Trophoblast cell (in vitro differentiated cells and primary cell): ENCODE results near the gene TAC3.

Experiments used
- DNase-seq, 2 donors: peaks; one replicate each; pipeline ENCODE4 v3.0.0-alpha.2; 2016
- H2AFZ ChIP-seq: 2 replicates; pipeline ENCODE4 v1.6.1; 2013; ENCODE audit warnings: low read length, moderate library complexity, mild to moderate bottlenecking; ENCODE audit not compliant: insufficient read depth, poor library complexity
- H2AK5ac ChIP-seq: 2 replicates; pipeline ENCODE4 v1.6.1; 2013; ENCODE audit warnings: mild to moderate bottlenecking, low read length
- H2BK120ac ChIP-seq: 2 replicates; pipeline ENCODE4 v1.6.1; 2013; ENCODE audit warnings: low read length, mild to moderate bottlenecking, moderate library complexity; ENCODE audit not compliant: insufficient read depth, poor library complexity
- H2BK12ac ChIP-seq: 2 replicates; pipeline ENCODE4 v1.6.1; 2013; ENCODE audit warnings: mild to moderate bottlenecking, low read length, moderate library complexity
- H2BK5ac ChIP-seq: 2 replicates; pipeline ENCODE4 v1.6.1; 2013; ENCODE audit warnings: low read length, low read depth, moderate library complexity, mild to moderate bottlenecking; ENCODE audit not compliant: poor library complexity
- H3K14ac ChIP-seq: 2 replicates; pipeline ENCODE4 v1.6.1; 2013; ENCODE audit warnings: mild to moderate bottlenecking, low read length
- H3K18ac ChIP-seq: 2 replicates; pipeline ENCODE4 v1.6.1; 2013; ENCODE audit warnings: mild to moderate bottlenecking, low read length
- H3K23ac ChIP-seq: 2 replicates; pipeline ENCODE4 v1.6.1; 2013; ENCODE audit warnings: low read length
- H3K27ac ChIP-seq: 2 replicates; pipeline ENCODE4 v1.5.1; 2013; ENCODE audit warnings: low read depth, mild to moderate bottlenecking, inconsistent platforms, low read length, moderate library complexity
- H3K27me3 ChIP-seq: 2 replicates; pipeline ENCODE4 v1.6.1; 2013; ENCODE audit warnings: inconsistent platforms, mild to moderate bottlenecking, low read length, moderate library complexity; ENCODE audit not compliant: insufficient read depth
- H3K36me3 ChIP-seq, 2 experiments: 1 replicate in 1 of 2; 2 replicates in 1 of 2; pipeline ENCODE4 v1.6.1; 2013; ENCODE audit warnings: low read length in 2 of 2, mild to moderate bottlenecking in 2 of 2, moderate library complexity in 1 of 2; ENCODE audit not compliant: insufficient read depth in 2 of 2, control insufficient read depth in 1 of 2
- H3K4ac ChIP-seq: 2 replicates; pipeline ENCODE4 v1.6.1; 2013; ENCODE audit warnings: low read depth, mild to moderate bottlenecking, low read length, moderate library complexity
- H3K4me1 ChIP-seq, 2 experiments: 1 replicate in 1 of 2; 2 replicates in 1 of 2; pipeline ENCODE4 v1.6.1; 2013; ENCODE audit warnings: low read length in 2 of 2, mild to moderate bottlenecking in 2 of 2, moderate library complexity in 1 of 2; ENCODE audit not compliant: insufficient read depth in 2 of 2, control insufficient read depth in 1 of 2
- H3K4me2 ChIP-seq: 2 replicates; pipeline ENCODE4 v1.6.1; 2013; ENCODE audit warnings: inconsistent platforms, mild to moderate bottlenecking, low read length, moderate library complexity
- H3K4me3 ChIP-seq: 2 replicates; pipeline ENCODE4 v1.5.1; 2013; ENCODE audit warnings: mild to moderate bottlenecking, low read depth, low read length, inconsistent platforms
- H3K79me1 ChIP-seq: one replicate; pipeline ENCODE4 v1.6.1; 2013; ENCODE audit warnings: low read length
- H3K79me2 ChIP-seq: 2 replicates; pipeline ENCODE4 v1.6.1; 2013; ENCODE audit warnings: low read length, mild to moderate bottlenecking; ENCODE audit not compliant: control insufficient read depth, insufficient read depth, poor library complexity
- H3K9ac ChIP-seq: 2 replicates; pipeline ENCODE4 v1.6.1; 2013; ENCODE audit warnings: mild to moderate bottlenecking, low read length
- H3K9me3 ChIP-seq: 2 replicates; pipeline ENCODE4 v1.6.1; 2013; ENCODE audit warnings: low read depth, mild to moderate bottlenecking, control low read depth, inconsistent platforms, low read length; ENCODE audit not compliant: insufficient read depth
- H4K12ac ChIP-seq: 2 replicates; pipeline ENCODE4 v1.6.1; 2013; ENCODE audit warnings: low read depth, mild to moderate bottlenecking, low read length, moderate library complexity
- H4K8ac ChIP-seq: 2 replicates; pipeline ENCODE4 v1.6.1; 2013; ENCODE audit warnings: low read depth, mild to moderate bottlenecking, low read length, moderate library complexity
- H4K91ac ChIP-seq: one replicate; pipeline ENCODE4 v1.6.1; 2013; ENCODE audit warnings: low read depth, mild to moderate bottlenecking, low read length, moderate library complexity
- WGBS: extraction: QIAGEN DNeasy Blood & Tissue Kit; methylation state at CpG from one replicate; pipeline ENCODE4 v1.1.7; 2013; ENCODE audit warnings: missing lambda C conversion rate; ENCODE audit not compliant: insufficient read length, insufficient coverage; ENCODE audit errors: extremely low coverage; 5-methylcytosine and 5-hydroxymethylcytosine counted together

TAC3 gene

GRCh38 chr12:57029457-57029856 lies 13.1 kb upstream of the TAC3 start:
- H4K12ac ChIP-seq = no peak overlapping the region
- H4K91ac ChIP-seq = no peak overlapping the region
- H2BK120ac ChIP-seq = no peak overlapping the region
- H2BK5ac ChIP-seq = no peak overlapping the region
- H3K9me3 ChIP-seq = no peaks in the 10 kb centered on the region
- no peak overlapping the region for H3K23ac ChIP-seq
- no peak overlapping the region for H3K18ac ChIP-seq
- H3K27ac ChIP-seq = no peak overlapping the region
- no peaks in the 10 kb centered on the region for H3K27me3 ChIP-seq
- no peak overlapping the region for H3K4ac ChIP-seq
- no peak overlapping the region for H2AK5ac ChIP-seq
- H3K79me2 ChIP-seq = no peaks in the 10 kb centered on the region
- H3K36me3 ChIP-seq = no peaks in the 10 kb centered on the region
- no peak overlapping the region for H4K8ac ChIP-seq
- H3K4me2 ChIP-seq = no peak overlapping the region
- no peak overlapping the region for H3K4me3 ChIP-seq
- H3K14ac ChIP-seq = no peak overlapping the region
- H2BK12ac ChIP-seq = no peak overlapping the region
- H2AFZ ChIP-seq = no peak overlapping the region
- peaks cover 1% of the 10 kb centered on the region for H3K79me1 ChIP-seq
- H3K9ac ChIP-seq = no peak overlapping the region
- no CpG with 5 or more reads among the region's 7 CpGs for WGBS
- no peaks in the 10 kb centered on the region for H3K4me1 ChIP-seq
- DNase-seq = no peak

GRCh38 chr12:57027805-57028153 lies 11.4 kb upstream of the TAC3 start:
- Histone ChIP-seq H3K4me1 (peaks cover 0 to 2% of the 10 kb centered on the region in 2 experiments), H2BK120ac (no peak overlapping the region), H3K4me3 (no peak overlapping the region), H4K8ac (no peak overlapping the region), H3K4me2 (no peak overlapping the region), H3K23ac (no peak overlapping the region), H4K91ac (no peak overlapping the region), H3K27ac (no peak overlapping the region), H3K18ac (no peak overlapping the region), H2AFZ (no peak overlapping the region), H3K14ac (no peak overlapping the region), H3K79me1 (peaks cover 1% of the 10 kb centered on the region), H2BK12ac (no peak overlapping the region), H3K9me3 (no peaks in the 10 kb centered on the region), H3K36me3 (no peaks in the 10 kb centered on the region), H2AK5ac (no peak overlapping the region), H3K27me3 (no peaks in the 10 kb centered on the region), H4K12ac (no peak overlapping the region), H2BK5ac (no peak overlapping the region), H3K9ac (no peak overlapping the region), H3K79me2 (no peaks in the 10 kb centered on the region), H3K4ac (no peak overlapping the region)
- WGBS = no CpG with 5 or more reads among the region's 5 CpGs
- DNase-seq = no peak

GRCh38 chr12:57027011-57027804 lies 10.9 kb upstream of the TAC3 start:
- H3K18ac ChIP-seq = no peak overlapping the region
- H3K9me3 ChIP-seq = no peaks in the 10 kb centered on the region
- H3K4me3 ChIP-seq = no peak overlapping the region
- DNase-seq = no peak
- no peak overlapping the region for H3K9ac ChIP-seq
- H3K79me2 ChIP-seq = no peaks in the 10 kb centered on the region
- H3K79me1 ChIP-seq = peaks cover 1% of the 10 kb centered on the region
- H3K36me3 ChIP-seq = no peaks in the 10 kb centered on the region
- no peak overlapping the region for H3K23ac ChIP-seq
- H3K4me2 ChIP-seq = no peak overlapping the region
- no peak overlapping the region for H4K91ac ChIP-seq
- H3K4me1 ChIP-seq = peaks cover 0 to 2% of the 10 kb centered on the region in 2 experiments
- H2BK12ac ChIP-seq = no peak overlapping the region
- H2AFZ ChIP-seq = no peak overlapping the region
- no peak overlapping the region for H3K4ac ChIP-seq
- WGBS = no CpG with 5 or more reads among the region's 13 CpGs
- no peak overlapping the region for H3K14ac ChIP-seq
- no peaks in the 10 kb centered on the region for H3K27me3 ChIP-seq
- no peak overlapping the region for H4K8ac ChIP-seq
- no peak overlapping the region for H2BK5ac ChIP-seq
- no peak overlapping the region for H2AK5ac ChIP-seq
- no peak overlapping the region for H2BK120ac ChIP-seq
- no peak overlapping the region for H4K12ac ChIP-seq
- no peak overlapping the region for H3K27ac ChIP-seq

- no peak overlapping the region for H4K12ac ChIP-seq
- no peak overlapping the region for H3K4me3 ChIP-seq
- no peaks in the 10 kb centered on the region for H3K27me3 ChIP-seq
- no peak overlapping the region for H2BK120ac ChIP-seq
- no peak for DNase-seq
- H3K27ac ChIP-seq = no peak overlapping the region
- no peaks in the 10 kb centered on the region for H3K79me2 ChIP-seq
- H3K79me1 ChIP-seq = no peaks in the 10 kb centered on the region
- no peak overlapping the region for H2AK5ac ChIP-seq
- H2AFZ ChIP-seq = no peak overlapping the region
- H3K4me2 ChIP-seq = no peak overlapping the region
- WGBS = no CpG with 5 or more reads among the region's 2 CpGs
- H3K9me3 ChIP-seq = no peaks in the 10 kb centered on the region
- H3K4ac ChIP-seq = no peak overlapping the region
- no peak overlapping the region for H4K91ac ChIP-seq
- H3K4me1 ChIP-seq = peaks cover 0 to 2% of the 10 kb centered on the region in 2 experiments
- H3K18ac ChIP-seq = no peak overlapping the region
- H4K8ac ChIP-seq = no peak overlapping the region
- no peak overlapping the region for H3K23ac ChIP-seq
- H3K36me3 ChIP-seq = no peaks in the 10 kb centered on the region
- H2BK5ac ChIP-seq = no peak overlapping the region
- H2BK12ac ChIP-seq = no peak overlapping the region
- H3K9ac ChIP-seq = no peak overlapping the region
- no peak overlapping the region for H3K14ac ChIP-seq
Measured at GRCh38 chr12:57025196-57025595, 8.9 kb upstream of the TAC3 start.
